Neural progenitor cell (in vitro differentiated cells): ENCODE measurements around the gene PTPN20.

ENCODE experiments used
- CTCF ChIP-seq: fragments of 200-600 bp; sonication (generic); IDR thresholded peaks from 2 replicates; pipeline ENCODE4 v1.5.1; 2017; ENCODE audit warnings: antibody characterized with exemption, mild to moderate bottlenecking
- EZH2 ChIP-seq: fragments of 200-600 bp; sonication (generic); IDR thresholded peaks from 2 replicates; pipeline ENCODE4 v1.6.1; 2017; ENCODE audit warnings: antibody characterized with exemption, mild to moderate bottlenecking, moderate library complexity
- EZH2phosphoT487 ChIP-seq: fragments of 200-600 bp; sonication (generic); IDR thresholded peaks from 2 replicates; pipeline ENCODE4 v1.6.1; 2017; ENCODE audit warnings: antibody characterized with exemption

GRCh38 chr10:47025253-47025539 is 114.0 kb downstream of the PTPN20 start:
- no peak for TF ChIP-seq EZH2
- no peak for TF ChIP-seq EZH2phosphoT487
- no peak for TF ChIP-seq CTCF
